Activated gamma-delta T cell (primary cell): Measurements from ENCODE around the gene ZIC2.

ENCODE experiments used
- DNase-seq: peaks from one replicate; lab custom pipeline; 2025; lab: John Stamatoyannopoulos, UW

The ZIC2 gene

GRCh38 chr13:99985886-99986527 is 4.4 kb downstream of the ZIC2 start:
- no peak for DNase-seq

GRCh38 chr13:99986741-99987140 is 5.2 kb downstream of the ZIC2 start:
- DNase-seq: no peak

- DNase-seq: no peak
These were observed 5.8 kb downstream of the ZIC2 start for GRCh38 chr13:99987154-99988019.

- no peak for DNase-seq
These were observed 7.1 kb downstream of the ZIC2 start for GRCh38 chr13:99988529-99989275.

GRCh38 chr13:99989276-99990125 is 7.9 kb downstream of the ZIC2 start:
- DNase-seq: no peak

- DNase-seq: no peak
These were observed 8.8 kb downstream of the ZIC2 start for GRCh38 chr13:99990126-99990977.

- DNase-seq: no peak
These were observed 9.6 kb downstream of the ZIC2 start for GRCh38 chr13:99991013-99991827.

GRCh38 chr13:99991828-99992775 is 10.5 kb downstream of the ZIC2 start:
- no peak for DNase-seq

- DNase-seq: no peak
These were observed 11.4 kb downstream of the ZIC2 start for GRCh38 chr13:99992949-99993351.

GRCh38 chr13:99993660-99994637 is 12.4 kb downstream of the ZIC2 start:
- no peak for DNase-seq

GRCh38 chr13:99994638-99995020 is 13.0 kb downstream of the ZIC2 start:
- no peak for DNase-seq

GRCh38 chr13:99995104-99995588 is 13.6 kb downstream of the ZIC2 start:
- no peak for DNase-seq

GRCh38 chr13:99995589-99996380 is 14.2 kb downstream of the ZIC2 start:
- DNase-seq: no peak

- no peak for DNase-seq
These were observed 14.9 kb downstream of the ZIC2 start for GRCh38 chr13:99996381-99996973.

GRCh38 chr13:99997702-99998214 is 16.2 kb downstream of the ZIC2 start:
- no peak for DNase-seq

- no peak for DNase-seq
These were observed 16.7 kb downstream of the ZIC2 start for GRCh38 chr13:99998261-99998660.
